Lower leg skin (tissue), 4 donors: ENCODE measurements around the gene CPSF7. TPM values are rescaled to one million over a fixed set of nuclear protein-coding genes. Genes with fewer than 3 reads are reported as not detected.

Experiments
- DNase-seq, 2 donors: peaks; one replicate each; pipeline ENCODE4 v3.0.0-alpha.2; 2019; ENCODE audit warnings: low spot score in 2 of 2
- H3K4me3 ChIP-seq: fragments of 200-600 bp; sonication (generic); 2 replicates; pipeline ENCODE4 v1.5.1; 2017; ENCODE audit warnings: mild to moderate bottlenecking, low read depth; ENCODE audit not compliant: poor library complexity, severe bottlenecking
- CTCF ChIP-seq, 3 donors: fragments of 450-650 bp; IDR thresholded peaks; one replicate each; pipeline ENCODE4 v1.5.1; 2016; ENCODE audit warnings: antibody characterized with exemption in 3 of 3, mild to moderate bottlenecking in 3 of 3, moderate library complexity in 2 of 3
- POLR2A ChIP-seq, 2 donors: fragments of 450-650 bp; IDR thresholded peaks; one replicate each; pipeline ENCODE4 v1.6.1; 2016 to 2017; ENCODE audit warnings: antibody characterized with exemption in 2 of 2, mild to moderate bottlenecking in 1 of 2, moderate library complexity in 1 of 2
- WGBS, 2 donors: methylation state at CpG; one replicate each; pipeline ENCODE4 v1.1.5; 2018; 5-methylcytosine and 5-hydroxymethylcytosine counted together
- intact Hi-C: fragments of 100-400 bp; cut with DNase I; formaldehyde crosslinking; loops from one replicate; pipeline ENCODE4 v1.15.0; 2023; ENCODE audit warnings: low total_unique reads
- total RNA-seq, 4 donors: library from RNA; depleted of rRNA; stranded (reverse); fragments of >200 nt; gene quantifications; one replicate each; pipeline ENCODE4 v1.1.0, GENCODE V29; 2016

CPSF7 gene
- total RNA-seq, 4 donors from 2014 or later, result 47.1 to 58.2 (median 48.9) TPM

- no peak overlapping the region for H3K4me3 ChIP-seq
- intact Hi-C loops, result loop anchor here (10.0 kb wide), 2 partner anchors 67 to 187 kb away; no protein-coding TSS in a partner anchor
- TF ChIP-seq CTCF (IDR thresholded peaks at IDR 0.05), result no peak
- no peak for TF ChIP-seq POLR2A (IDR thresholded peaks at IDR 0.05)
- WGBS, 2 donors, result 75 to 76% methylated on average over 12 of the region's 12 CpGs
- no peak for DNase-seq
Measured at GRCh38 chr11:61447601-61448551, 18.1 kb upstream of the CPSF7 start.

GRCh38 chr11:61446211-61446651 lies 16.5 kb upstream of the CPSF7 start:
- peak; percentile 83 to 95 for DNase-seq
- intact Hi-C loops, result loop anchor here (10.0 kb wide), 2 partner anchors 69 to 189 kb away; no protein-coding TSS in a partner anchor
- 9 to 10% methylated on average over 7 of the region's 7 CpGs for WGBS, 2 donors
- H3K4me3 ChIP-seq, result no peak overlapping the region
- TF ChIP-seq POLR2A (IDR thresholded peaks at IDR 0.05), result no peak
- TF ChIP-seq CTCF (IDR thresholded peaks at IDR 0.05), result no peak

DNA sequence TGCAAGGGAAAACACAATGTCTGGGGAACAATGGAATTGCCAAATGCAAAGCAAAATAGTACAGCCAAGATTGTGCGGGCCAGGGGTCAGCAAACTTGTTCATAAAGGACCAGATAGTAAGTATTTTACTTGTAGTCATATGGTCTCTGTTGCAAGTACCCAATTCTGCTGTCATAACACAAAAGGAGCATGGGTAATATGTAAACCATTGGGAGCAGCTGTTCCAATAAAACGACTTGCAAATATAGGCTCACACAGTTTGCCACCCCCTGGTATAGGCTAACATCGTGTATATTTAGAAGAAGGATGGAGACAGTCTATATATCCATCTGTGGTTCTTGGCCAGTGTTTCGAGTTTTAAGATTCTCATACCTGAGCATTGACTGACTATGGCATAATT lies 15.7 kb upstream of the CPSF7 start:
- no peak overlapping the region for H3K4me3 ChIP-seq
- no peak for DNase-seq
- WGBS, 2 donors, result 80 to 93% methylated on average over 4 of the region's 4 CpGs
- TF ChIP-seq POLR2A (IDR thresholded peaks at IDR 0.05) (no peak), CTCF (IDR thresholded peaks at IDR 0.05) (no peak)
- intact Hi-C loops, result loop anchor here (10.0 kb wide), 2 partner anchors 69 to 189 kb away; no protein-coding TSS in a partner anchor

DNA sequence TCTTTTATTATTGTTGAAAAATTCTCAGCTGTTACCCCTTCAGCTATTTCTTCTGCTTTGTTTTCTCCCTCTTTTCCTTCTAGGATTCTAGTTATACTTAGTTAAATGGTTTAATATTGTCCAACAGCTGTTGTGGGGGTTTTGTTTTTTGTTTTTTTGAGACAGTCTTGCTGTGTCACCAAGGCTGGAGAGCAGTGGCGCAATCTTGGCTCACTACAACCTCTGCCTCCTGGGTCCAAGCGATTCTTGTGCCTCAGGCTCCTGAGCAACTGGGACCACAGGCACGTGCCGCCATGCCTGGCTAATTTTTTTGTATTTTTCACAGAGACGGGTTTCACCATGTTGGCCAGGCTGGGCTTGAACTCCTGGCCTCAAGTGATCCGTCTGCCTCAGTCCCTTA lies 12.8 kb upstream of the CPSF7 start:
- intact Hi-C loops, result loop anchor here (10.0 kb wide), 2 partner anchors 72 to 192 kb away; no protein-coding TSS in a partner anchor
- no peak for DNase-seq
- 83 to 88% methylated on average over 6 of the region's 6 CpGs for WGBS, 2 donors

GRCh38 chr11:61439615-61440014 lies 9.8 kb upstream of the CPSF7 start:
- TF ChIP-seq POLR2A (IDR thresholded peaks at IDR 0.05) (no peak), CTCF (IDR thresholded peaks at IDR 0.05) (no peak)
- intact Hi-C loops, result loop anchor here (10.0 kb wide), 2 partner anchors 75 to 195 kb away; no protein-coding TSS in a partner anchor
- 81 to 100% methylated on average over 1 of the region's 1 CpG for WGBS, 2 donors
- no peak for DNase-seq
- H3K4me3 ChIP-seq, result no peak overlapping the region

More for the DNA sequence above, 12.8 kb upstream of the CPSF7 start:
- no peak for TF ChIP-seq POLR2A (IDR thresholded peaks at IDR 0.05)
- TF ChIP-seq CTCF (IDR thresholded peaks at IDR 0.05), result no peak
- no peak overlapping the region for H3K4me3 ChIP-seq
